Measurements from ENCODE around the gene MGAM2.

GRCh38 chr7:142110098-142110497 lies 1.4 kb upstream of the MGAM2 start:
- TF ChIP-seq RB1 (IDR thresholded peaks at IDR 0.05; ENCODE audit: borderline replicate concordance) (no peak), POLR2AphosphoS5 (IDR thresholded peaks at IDR 0.05; ENCODE audit: low read length) (no peak), TCF12 (IDR thresholded peaks at IDR 0.05; ENCODE audit: low read depth, low read length) (no peak), MAX (IDR thresholded peaks at IDR 0.05; ENCODE audit: low read depth, low read length) (no peak), LARP7 (IDR thresholded peaks at IDR 0.05) (no peak), RAD51 (IDR thresholded peaks at IDR 0.05) (no peak), KAT2A (conservative IDR thresholded peaks at IDR 0.05; ENCODE audit: control insufficient read depth, low read depth, low read length) (no peak), CHD2 (IDR thresholded peaks at IDR 0.05; ENCODE audit: borderline replicate concordance, low read depth, low read length) (no peak), E2F4 (IDR thresholded peaks at IDR 0.05; ENCODE audit: low read depth, low read length) (no peak), POLR2A (IDR thresholded peaks at IDR 0.05; ENCODE audit: low read depth, low read length) (no peak), CHD1 (IDR thresholded peaks at IDR 0.05; ENCODE audit: low read depth, low read length) (no peak)
